CD14-positive monocyte (primary cell): ENCODE data around the gene PNPLA3. TPM values are rescaled to one million over a fixed set of nuclear protein-coding genes. Genes with fewer than 3 reads are reported as not detected.

Source experiments
- DNase-seq, 3 donors: peaks; one replicate each; pipeline ENCODE4 v3.0.0-alpha.2; 2011 to 2022
- H2AFZ ChIP-seq: 2 replicates; pipeline ENCODE4 v1.6.0; 2012; ENCODE audit warnings: mild to moderate bottlenecking, low read depth, low read length, inconsistent platforms; ENCODE audit not compliant: insufficient read depth, poor library complexity, severe bottlenecking
- H3K27ac ChIP-seq, 2 donors: 1 replicate in 1 of 2; 2 replicates in 1 of 2; pipeline ENCODE4 v1.5.1; 2012 to 2013; ENCODE audit warnings: low read length in 2 of 2, control low read depth in 1 of 2, inconsistent platforms in 1 of 2, low read depth in 1 of 2, mild to moderate bottlenecking in 1 of 2
- H3K27me3 ChIP-seq, 2 donors: one replicate each; pipeline versions ENCODE4 v1.6.0 to v1.6.1; 2011 to 2013; ENCODE audit warnings: low read length in 2 of 2; ENCODE audit not compliant: control insufficient read depth in 2 of 2, insufficient read depth in 2 of 2
- H3K36me3 ChIP-seq, 2 donors: replicated peaks in 1 of 2; 1 replicate in 1 of 2; 2 replicates in 1 of 2; pipeline versions ENCODE4 v1.5.1 to v1.6.1; 2012 to 2013; ENCODE audit warnings: low read length in 2 of 2, control low read depth in 1 of 2, inconsistent platforms in 1 of 2, mild to moderate bottlenecking in 1 of 2; ENCODE audit not compliant: insufficient read depth in 2 of 2, control insufficient read depth in 1 of 2
- H3K4me1 ChIP-seq, 2 donors: 1 replicate in 1 of 2; 2 replicates in 1 of 2; pipeline versions ENCODE4 v1.5.1 to v1.6.1; 2012 to 2013; ENCODE audit warnings: low read length in 2 of 2, control low read depth in 1 of 2, inconsistent platforms in 1 of 2, mild to moderate bottlenecking in 1 of 2, moderate library complexity in 1 of 2; ENCODE audit not compliant: insufficient read depth in 2 of 2, control insufficient read depth in 1 of 2
- H3K4me2 ChIP-seq: replicated peaks from 2 replicates; pipeline ENCODE3; 2012; ENCODE audit warnings: low read length, moderate library complexity, mild to moderate bottlenecking; ENCODE audit not compliant: poor library complexity, severe bottlenecking; ENCODE audit errors: extremely low read depth
- H3K4me3 ChIP-seq, 3 experiments: fragments of 200-600 bp in 1 of 3; sonication (generic) in 1 of 3; replicated peaks in 1 of 3; 1 replicate in 2 of 3; 2 replicates in 1 of 3; pipeline ENCODE4 v1.5.1; 2011 to 2013; ENCODE audit warnings: low read length in 3 of 3, mild to moderate bottlenecking in 3 of 3, control low read depth in 2 of 3, low read depth in 2 of 3, inconsistent platforms in 1 of 3, moderate library complexity in 1 of 3
- H3K79me2 ChIP-seq: 2 replicates; pipeline ENCODE4 v1.6.0; 2012; ENCODE audit warnings: mild to moderate bottlenecking, control low read depth, inconsistent platforms, low read length, moderate library complexity; ENCODE audit not compliant: insufficient read depth
- H3K9ac ChIP-seq: 2 replicates; pipeline ENCODE4 v1.6.0; 2017; ENCODE audit warnings: low read length, mild to moderate bottlenecking; ENCODE audit not compliant: insufficient read depth, poor library complexity, severe bottlenecking
- H3K9me3 ChIP-seq, 2 donors: replicated peaks in 1 of 2; 1 replicate in 1 of 2; 2 replicates in 1 of 2; pipeline versions ENCODE4 v1.5.1 to v1.6.1; 2012 to 2013; ENCODE audit warnings: low read length in 2 of 2, control low read depth in 1 of 2; ENCODE audit not compliant: control insufficient read depth in 1 of 2, insufficient read depth in 1 of 2
- H4K20me1 ChIP-seq: 2 replicates; pipeline ENCODE4 v1.6.0; 2012; ENCODE audit warnings: mild to moderate bottlenecking, low read length, control low read depth, moderate library complexity; ENCODE audit not compliant: insufficient read depth
- H3K27ac Mint-ChIP-seq, 7 donors: one replicate each; pipeline ENCODE4 v1.8.0; 2020; ENCODE audit warnings: mild to moderate bottlenecking in 7 of 7, mixed read lengths in 7 of 7, moderate library complexity in 6 of 7, inconsistent platforms in 2 of 7
- H3K27me3 Mint-ChIP-seq, 3 donors: one replicate each; pipeline ENCODE4 v1.8.0; 2021 to 2022; ENCODE audit warnings: low read depth in 3 of 3, mild to moderate bottlenecking in 3 of 3, mixed read lengths in 3 of 3, moderate library complexity in 3 of 3, inconsistent platforms in 1 of 3
- H3K36me3 Mint-ChIP-seq, 2 donors: one replicate each; pipeline ENCODE4 v1.8.0; 2020; ENCODE audit warnings: mixed read lengths in 2 of 2, inconsistent platforms in 1 of 2, mild to moderate bottlenecking in 1 of 2
- H3K4me1 Mint-ChIP-seq: one replicate; pipeline ENCODE4 v1.8.0; 2020; ENCODE audit warnings: mild to moderate bottlenecking, mixed read lengths
- H3K4me3 Mint-ChIP-seq, 2 donors: one replicate each; pipeline ENCODE4 v1.8.0; 2020; ENCODE audit warnings: mild to moderate bottlenecking in 2 of 2, mixed read lengths in 2 of 2, moderate library complexity in 1 of 2
- H3K9me3 Mint-ChIP-seq, 7 donors: one replicate each; pipeline ENCODE4 v1.8.0; 2020 to 2022; ENCODE audit warnings: mixed read lengths in 7 of 7, mild to moderate bottlenecking in 6 of 7, moderate library complexity in 6 of 7, inconsistent platforms in 2 of 7
- CTCF ChIP-seq: fragments of 200-600 bp; IDR thresholded peaks from one replicate; pipeline ENCODE4 v1.8.0; 2022; ENCODE audit warnings: antibody characterized with exemption, mild to moderate bottlenecking
- WGBS: methylation state at CpG from one replicate; pipeline ENCODE4 v1.1.5; 2013; ENCODE audit warnings: missing lambda C conversion rate; ENCODE audit not compliant: insufficient coverage; 5-methylcytosine and 5-hydroxymethylcytosine counted together
- intact Hi-C, 2 donors: fragments of 100-400 bp; cut with micrococcal nuclease; formaldehyde crosslinking; loops; one replicate each; pipeline versions ENCODE4 v1.15.0 to v1.15.1; 2023
- polyA plus RNA-seq, 3 donors: library from polyadenylated mRNA; depleted of rRNA in 1 of 3; unstranded in 2 of 3; stranded (reverse) in 1 of 3; fragments of 300-500 nt in 2 of 3; fragments of >200 nt in 1 of 3; fragmentation: Illumina TruSeq in 2 of 3; gene quantifications; 1 replicate in 2 of 3; 2 replicates in 1 of 3; pipeline ENCODE4 v1.2.3, GENCODE V29; 2012 to 2021

The PNPLA3 gene
- polyA plus RNA-seq, 3 donors, result not detected

- Histone ChIP-seq H3K27ac (no peak overlapping the region), H3K79me2 (no peaks in the 10 kb centered on the region), H3K9me3 (no peaks in the 10 kb centered on the region), H3K4me1 (peaks cover 12% of the 10 kb centered on the region in 2 donors), H3K4me3 (no peak overlapping the region), H3K9ac (no peak overlapping the region), H3K27me3 (no peaks in the 10 kb centered on the region), H3K36me3 (peaks cover 55 to 83% of the 10 kb centered on the region in 2 donors), H3K4me2 (no peak overlapping the region), H4K20me1 (no peaks in the 10 kb centered on the region), H2AFZ (no peak overlapping the region)
- Mint-ChIP-seq H3K36me3 (peaks cover 77 to 89% of the 10 kb centered on the region in 2 donors), H3K9me3 (peaks cover 0 to 2% (median 0%) of the 10 kb centered on the region in 7 donors), H3K27ac (no peak overlapping the region), H3K27me3 (peaks cover 0 to 2% (median 0%) of the 10 kb centered on the region in 3 donors), H3K4me1 (peaks cover 19% of the 10 kb centered on the region), H3K4me3 (no peak overlapping the region)
- TF ChIP-seq CTCF, result no peak
- 100% methylated on average over 5 of the region's 11 CpGs for WGBS
- DNase-seq, result no peak
- intact Hi-C loops, result loop anchor here (2.0 to 10.0 kb wide), 3 partner anchors 89 to 635 kb away; no protein-coding TSS in a partner anchor
Observed at GRCh38 chr22:43991316-43992020, 67.9 kb downstream of the PNPLA3 start.

GRCh38 chr22:43992331-43992821, 68.8 kb downstream of the PNPLA3 start:
- Histone ChIP-seq H3K4me1 (peaks cover 13 to 14% of the 10 kb centered on the region in 2 donors), H3K27me3 (no peaks in the 10 kb centered on the region), H2AFZ (no peak overlapping the region), H3K36me3 (peaks cover 55 to 83% of the 10 kb centered on the region in 2 donors), H3K4me3 (no peak overlapping the region), H3K4me2 (no peak overlapping the region), H4K20me1 (no peaks in the 10 kb centered on the region), H3K9me3 (no peaks in the 10 kb centered on the region), H3K27ac (no peak overlapping the region), H3K9ac (no peak overlapping the region), H3K79me2 (no peaks in the 10 kb centered on the region)
- no peak for TF ChIP-seq CTCF
- Mint-ChIP-seq H3K27me3 (peaks cover 0 to 2% (median 0%) of the 10 kb centered on the region in 3 donors), H3K4me3 (no peak overlapping the region), H3K36me3 (peaks cover 74 to 89% of the 10 kb centered on the region in 2 donors), H3K27ac (peak overlapping the region in 3 of 7 donors; percentile 33 to 64 (median 36)), H3K9me3 (peaks cover 0 to 2% (median 0%) of the 10 kb centered on the region in 7 donors), H3K4me1 (peaks cover 20% of the 10 kb centered on the region)
- intact Hi-C loops, result loop anchor here (2.0 to 10.0 kb wide), 3 partner anchors 88 to 634 kb away; no protein-coding TSS in a partner anchor
- no peak for DNase-seq
- 95% methylated on average over 11 of the region's 16 CpGs for WGBS
